NCI-H748 (cell line): ENCODE data around the gene TOGARAM1.

ENCODE experiments used
- DNase-seq: peaks from one replicate; lab custom pipeline; 2025; ENCODE audit not compliant: unreplicated experiment; lab: John Stamatoyannopoulos, UW

Gene TOGARAM1, protein sequence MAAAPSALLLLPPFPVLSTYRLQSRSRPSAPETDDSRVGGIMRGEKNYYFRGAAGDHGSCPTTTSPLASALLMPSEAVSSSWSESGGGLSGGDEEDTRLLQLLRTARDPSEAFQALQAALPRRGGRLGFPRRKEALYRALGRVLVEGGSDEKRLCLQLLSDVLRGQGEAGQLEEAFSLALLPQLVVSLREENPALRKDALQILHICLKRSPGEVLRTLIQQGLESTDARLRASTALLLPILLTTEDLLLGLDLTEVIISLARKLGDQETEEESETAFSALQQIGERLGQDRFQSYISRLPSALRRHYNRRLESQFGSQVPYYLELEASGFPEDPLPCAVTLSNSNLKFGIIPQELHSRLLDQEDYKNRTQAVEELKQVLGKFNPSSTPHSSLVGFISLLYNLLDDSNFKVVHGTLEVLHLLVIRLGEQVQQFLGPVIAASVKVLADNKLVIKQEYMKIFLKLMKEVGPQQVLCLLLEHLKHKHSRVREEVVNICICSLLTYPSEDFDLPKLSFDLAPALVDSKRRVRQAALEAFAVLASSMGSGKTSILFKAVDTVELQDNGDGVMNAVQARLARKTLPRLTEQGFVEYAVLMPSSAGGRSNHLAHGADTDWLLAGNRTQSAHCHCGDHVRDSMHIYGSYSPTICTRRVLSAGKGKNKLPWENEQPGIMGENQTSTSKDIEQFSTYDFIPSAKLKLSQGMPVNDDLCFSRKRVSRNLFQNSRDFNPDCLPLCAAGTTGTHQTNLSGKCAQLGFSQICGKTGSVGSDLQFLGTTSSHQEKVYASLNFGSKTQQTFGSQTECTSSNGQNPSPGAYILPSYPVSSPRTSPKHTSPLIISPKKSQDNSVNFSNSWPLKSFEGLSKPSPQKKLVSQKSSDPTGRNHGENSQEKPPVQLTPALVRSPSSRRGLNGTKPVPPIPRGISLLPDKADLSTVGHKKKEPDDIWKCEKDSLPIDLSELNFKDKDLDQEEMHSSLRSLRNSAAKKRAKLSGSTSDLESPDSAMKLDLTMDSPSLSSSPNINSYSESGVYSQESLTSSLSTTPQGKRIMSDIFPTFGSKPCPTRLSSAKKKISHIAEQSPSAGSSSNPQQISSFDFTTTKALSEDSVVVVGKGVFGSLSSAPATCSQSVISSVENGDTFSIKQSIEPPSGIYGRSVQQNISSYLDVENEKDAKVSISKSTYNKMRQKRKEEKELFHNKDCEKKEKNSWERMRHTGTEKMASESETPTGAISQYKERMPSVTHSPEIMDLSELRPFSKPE (N-terminal part only)

DNA sequence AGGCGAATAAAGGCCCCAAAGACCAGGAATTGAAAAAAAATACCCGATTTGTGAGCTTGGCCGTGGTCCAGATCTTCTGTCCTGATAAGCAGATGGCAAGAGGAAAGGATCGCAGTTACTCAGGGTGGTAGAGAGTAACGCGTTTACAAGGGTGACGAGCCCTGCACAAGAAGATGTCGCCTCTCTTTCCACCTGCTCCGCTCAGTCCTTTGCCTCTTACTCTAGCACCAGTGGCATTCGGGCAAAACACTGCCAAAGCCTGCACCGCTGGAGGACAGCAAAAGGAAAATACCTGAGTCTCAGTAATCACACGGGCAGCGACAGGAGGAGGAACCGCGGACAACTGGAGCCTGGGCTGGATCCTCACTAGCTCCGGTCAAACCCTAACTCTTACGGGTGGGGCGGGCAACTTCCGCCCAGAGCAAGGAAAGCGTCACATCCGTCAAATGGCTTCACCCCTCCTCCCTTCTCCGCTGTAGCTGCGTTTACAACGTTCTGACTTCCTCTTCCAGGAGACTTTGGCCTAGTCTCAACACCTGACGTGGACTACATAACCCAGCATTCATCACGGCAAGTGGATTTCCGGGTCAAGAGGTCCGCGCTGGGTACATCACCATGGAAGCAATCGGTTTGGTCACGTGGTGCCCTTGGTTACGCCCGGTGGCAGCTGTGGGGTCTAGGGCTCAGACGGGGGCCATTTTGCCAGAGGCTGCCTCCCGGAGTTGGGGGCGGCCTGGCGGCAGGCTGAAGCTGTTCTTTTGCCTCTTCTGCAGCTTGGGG lies at the start of gene TOGARAM1, which contains the start of gene KLHL28:
TOGARAM1 (plus strand) TSS at position 637 of the 780 bp plus-strand sequence. CDS start 232 bp downstream, outside the sequence.
KLHL28 (minus strand) TSS at position 394 of the 780 bp plus-strand sequence. CDS start 16,019 bp downstream, outside the sequence.
- peak; percentile 100 for DNase-seq

DNA sequence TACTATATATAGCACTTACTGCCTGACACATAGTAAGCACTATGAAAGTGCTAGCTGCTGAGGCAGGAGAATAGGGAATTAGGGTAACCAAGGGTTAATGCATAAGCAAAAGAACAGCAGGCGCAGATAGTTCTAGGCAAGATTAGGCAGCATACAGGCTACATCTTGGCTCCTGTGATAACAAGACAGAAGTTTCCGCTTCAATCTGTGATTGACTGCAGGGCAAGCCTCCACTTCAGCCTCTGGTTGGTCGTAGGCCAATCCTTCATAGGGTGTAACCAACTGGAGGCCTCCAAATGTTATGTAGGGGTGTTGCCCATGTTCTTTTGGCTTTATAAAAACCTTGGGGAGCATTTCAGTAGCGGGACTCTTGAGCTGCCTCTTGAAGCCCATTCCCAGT lies 47.1 kb upstream of the TOGARAM1 start:
- DNase-seq, result no peak

DNA sequence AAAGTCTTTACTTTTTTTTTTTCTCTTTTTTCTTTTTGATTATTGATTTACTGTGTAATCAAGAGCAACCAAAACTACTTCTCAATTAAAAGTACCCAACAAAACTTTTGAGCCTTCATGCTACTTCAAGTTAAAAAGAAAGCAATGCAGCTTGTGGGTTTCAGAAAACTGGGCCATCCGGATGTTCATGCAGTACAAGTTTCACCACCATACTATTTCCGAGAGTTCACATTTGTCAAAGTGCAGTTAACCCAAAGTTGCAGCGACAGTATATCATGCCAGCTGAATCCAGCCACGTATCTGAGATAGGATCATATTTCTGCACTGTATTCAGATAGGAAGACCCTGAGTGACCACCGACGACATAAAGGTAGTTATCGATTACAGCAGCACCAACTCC lies 33.2 kb upstream of the TOGARAM1 start:
- no peak for DNase-seq

DNA sequence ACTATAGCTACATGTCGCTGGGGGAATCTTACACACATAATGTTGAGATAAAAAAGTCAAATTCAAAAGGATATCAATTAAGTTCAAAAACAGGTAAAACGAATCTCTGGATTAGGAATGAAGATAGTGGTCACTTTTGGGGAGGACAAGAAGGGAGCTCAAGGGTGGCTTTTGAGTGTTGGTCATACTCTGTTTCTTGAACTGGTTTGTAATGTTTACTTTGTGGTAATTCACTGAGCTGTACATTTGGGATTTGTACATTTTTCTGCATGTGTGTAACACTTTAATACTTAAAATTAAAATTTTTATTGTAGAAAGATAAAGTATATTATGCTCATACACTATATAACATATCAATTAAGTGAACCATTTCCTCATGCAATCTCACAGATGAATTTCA lies 26.8 kb upstream of the TOGARAM1 start:
- DNase-seq, result no peak

DNA sequence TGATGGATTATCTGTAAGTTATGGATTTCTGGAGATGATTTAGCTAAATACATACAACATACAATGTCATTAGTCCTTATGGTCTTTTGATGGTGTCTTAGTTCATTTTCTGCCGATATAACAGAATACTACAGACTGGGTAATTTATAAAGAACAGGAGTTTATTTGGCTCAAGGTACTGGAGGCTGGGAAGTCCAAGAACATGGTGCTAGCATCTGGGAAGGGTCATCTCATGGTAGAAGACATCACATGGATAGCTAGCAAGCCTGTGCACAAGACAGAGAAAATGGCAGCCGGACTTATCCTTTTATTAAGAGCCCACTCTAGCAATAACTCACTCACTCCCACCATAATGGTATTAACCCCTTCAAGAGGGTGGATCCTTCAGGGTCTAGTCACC lies 24.4 kb upstream of the TOGARAM1 start:
- DNase-seq, result no peak

DNA sequence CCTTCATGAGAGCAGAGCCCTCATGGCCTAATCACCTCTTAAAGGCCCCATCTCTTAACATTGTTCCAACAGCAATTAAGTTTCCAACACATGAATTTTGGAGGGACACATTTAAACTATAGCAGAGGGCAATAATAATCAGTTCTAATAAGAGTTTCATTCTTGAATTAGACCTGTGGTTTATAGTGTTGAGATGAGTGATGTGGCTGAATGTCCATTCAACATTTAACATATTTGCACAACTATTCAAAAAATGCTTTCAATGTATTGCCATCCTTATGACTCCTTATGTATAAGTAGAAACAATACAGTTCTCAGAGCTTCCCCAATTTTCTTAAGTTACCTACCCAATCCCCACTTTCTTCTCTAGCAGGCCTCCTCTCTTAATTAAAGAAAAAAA lies 21.8 kb upstream of the TOGARAM1 start:
- DNase-seq, result no peak

DNA sequence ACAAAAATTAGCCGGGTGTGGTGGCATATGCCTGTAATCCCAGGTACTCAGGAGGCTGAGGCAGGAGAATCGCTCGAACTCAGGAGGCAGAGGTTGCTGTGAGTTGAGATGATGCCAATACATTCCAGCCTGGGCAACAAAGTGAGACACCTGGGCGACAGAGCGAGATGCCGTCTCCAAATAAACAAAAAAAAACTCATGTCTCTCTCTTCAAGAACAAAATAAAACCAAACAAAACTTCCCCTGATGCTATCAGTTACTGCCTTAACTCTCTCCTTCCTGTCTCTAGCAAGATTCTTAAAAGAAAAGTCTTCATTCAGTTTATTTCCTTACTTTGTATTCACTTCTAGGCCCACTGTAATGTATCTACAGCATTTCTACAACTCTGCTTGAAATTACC lies 21.0 kb upstream of the TOGARAM1 start:
- no peak for DNase-seq

DNA sequence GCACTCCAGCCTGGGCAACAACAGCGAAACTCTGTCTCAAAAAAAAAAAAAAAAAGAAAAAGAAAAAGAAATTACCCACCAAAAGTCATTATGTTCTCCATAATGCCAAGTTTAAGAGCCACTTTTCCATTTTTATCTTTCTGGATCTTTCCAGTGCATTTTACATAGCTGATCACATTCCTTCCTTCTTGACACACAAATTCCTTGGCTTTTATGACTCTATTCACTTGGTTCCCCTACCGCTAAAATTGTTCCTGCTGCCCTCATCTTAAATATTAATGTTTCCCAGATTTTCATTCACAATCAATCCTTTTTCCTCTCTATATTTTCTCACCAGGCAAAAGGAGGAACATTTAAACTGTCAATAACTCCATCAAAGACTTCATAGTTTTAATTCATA lies 20.4 kb upstream of the TOGARAM1 start:
- DNase-seq, result no peak

DNA sequence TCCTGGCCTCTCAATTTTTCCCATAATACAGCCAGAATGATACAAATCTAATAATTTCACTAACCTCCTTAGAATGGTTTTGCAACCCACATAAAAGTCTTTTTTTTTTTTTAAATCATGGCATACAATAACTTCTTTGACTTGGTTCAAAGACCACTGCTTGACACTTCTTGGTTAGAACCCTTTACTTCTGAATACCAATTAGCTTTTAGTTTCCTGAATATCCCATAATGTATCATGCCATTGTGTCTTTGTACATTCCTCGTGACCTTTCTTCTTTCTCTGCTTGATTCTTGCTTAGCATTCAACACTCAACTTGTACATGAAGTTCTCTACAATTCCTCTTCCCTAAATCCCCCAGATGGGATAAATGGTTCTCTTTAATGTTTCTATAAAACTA lies 19.6 kb upstream of the TOGARAM1 start:
- no peak for DNase-seq

DNA sequence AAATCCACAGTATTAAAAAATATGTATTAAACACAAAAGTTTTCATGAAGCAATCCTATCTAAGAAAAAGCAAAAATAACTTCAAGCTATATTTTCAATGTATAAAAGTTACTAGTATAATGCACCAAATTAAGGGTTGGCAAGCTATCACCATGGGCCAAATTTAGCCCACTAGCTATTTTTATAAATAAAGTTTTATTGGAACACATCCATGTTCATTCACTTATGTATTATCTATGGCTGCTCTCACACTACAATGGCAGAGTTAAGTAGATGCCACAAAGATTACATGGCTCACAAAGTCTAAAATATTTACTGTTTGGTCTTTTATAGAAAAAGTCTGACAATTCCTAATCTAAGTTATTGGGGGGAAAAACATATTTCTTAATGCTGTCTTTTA lies 17.9 kb upstream of the TOGARAM1 start:
- DNase-seq, result no peak

DNA sequence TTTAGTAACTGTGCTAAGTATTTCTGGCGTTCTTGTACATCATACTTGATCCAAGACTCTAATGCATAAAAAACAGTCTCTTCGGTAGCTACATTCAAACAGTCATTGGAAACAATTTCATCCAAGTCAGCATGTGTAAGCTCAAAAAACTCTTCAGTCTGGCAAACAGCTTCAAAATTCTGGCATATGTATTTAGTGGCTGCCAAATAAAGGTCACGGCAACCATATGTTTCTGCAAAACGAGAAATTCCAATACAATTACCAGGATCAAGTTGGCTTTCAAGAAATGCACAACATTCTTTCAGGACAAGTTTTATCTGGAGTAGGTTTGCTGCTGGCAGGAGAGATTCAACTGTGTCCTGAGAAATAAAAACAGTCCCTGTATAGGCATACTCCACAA lies 16.7 kb upstream of the TOGARAM1 start:
- DNase-seq, result no peak

DNA sequence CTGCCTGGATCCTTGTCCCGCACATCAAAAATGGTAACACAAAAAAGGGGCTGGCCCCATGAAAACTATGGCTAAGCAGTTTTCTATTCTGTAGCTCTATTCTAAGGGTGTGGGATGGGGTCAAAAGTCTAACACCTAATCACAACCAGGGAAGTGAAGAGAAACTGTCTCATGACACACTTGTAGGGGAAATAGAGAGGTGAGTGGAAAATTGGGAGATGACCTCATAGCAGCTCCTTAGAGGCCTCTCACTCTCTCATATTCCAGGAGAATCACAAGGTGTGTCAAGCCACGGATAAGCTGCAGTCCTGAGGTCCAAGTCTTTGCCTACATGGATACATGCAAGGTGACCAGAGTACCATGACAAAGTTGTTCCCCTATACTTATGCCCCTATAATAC lies 10.9 kb upstream of the TOGARAM1 start:
- no peak for DNase-seq

DNA sequence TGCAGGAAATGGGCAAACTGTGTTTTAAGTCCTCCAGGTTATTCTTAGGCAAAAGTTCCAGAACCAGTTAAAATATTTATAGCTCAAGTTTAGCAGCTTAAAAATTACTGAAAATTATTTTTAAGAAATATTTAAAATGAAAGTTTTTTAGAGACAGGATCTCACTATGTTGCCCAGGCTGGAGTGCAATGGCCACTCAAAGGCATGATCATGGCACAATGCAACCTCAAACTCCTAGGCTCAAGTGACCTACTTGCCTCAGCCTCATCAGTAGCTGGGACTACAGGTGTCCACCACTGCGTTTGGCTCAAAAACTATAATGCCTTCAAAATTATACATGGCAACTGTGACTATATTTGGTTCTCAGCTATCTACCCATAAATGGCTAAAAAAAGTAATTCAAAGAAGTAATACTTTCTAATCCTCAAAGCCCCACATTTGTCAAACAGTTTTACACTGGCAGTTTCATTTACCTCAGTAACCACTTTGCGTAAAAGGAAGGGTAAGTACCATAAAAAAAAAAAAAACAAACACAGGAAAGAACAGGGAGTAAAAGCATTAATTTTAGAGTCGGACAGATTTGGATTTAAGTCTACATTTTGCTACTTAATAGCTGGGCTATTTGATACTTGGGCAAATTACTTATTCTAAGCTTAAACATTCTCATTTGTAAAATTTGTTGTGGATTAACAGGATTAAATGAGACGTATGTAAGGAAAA lies 9.4 kb upstream of the TOGARAM1 start:
- DNase-seq, result no peak

DNA sequence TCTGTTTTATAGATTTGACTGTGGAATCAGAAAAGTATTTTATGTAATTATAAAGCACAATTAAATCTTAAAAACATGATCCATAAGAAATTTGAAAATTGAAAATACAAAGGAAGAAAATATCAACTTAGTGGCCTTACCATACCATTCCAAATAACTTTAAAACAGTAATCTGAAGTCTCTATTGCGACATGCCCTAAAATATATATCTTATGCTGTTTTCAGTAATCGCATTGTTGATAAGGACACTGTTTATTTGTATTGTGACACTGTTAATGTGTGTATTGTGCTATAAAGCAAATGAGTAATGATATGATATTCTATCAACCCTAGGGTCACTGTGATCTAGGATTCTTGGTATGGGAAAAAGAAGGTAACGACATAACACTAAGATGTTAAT lies 7.2 kb upstream of the TOGARAM1 start:
- no peak for DNase-seq

DNA sequence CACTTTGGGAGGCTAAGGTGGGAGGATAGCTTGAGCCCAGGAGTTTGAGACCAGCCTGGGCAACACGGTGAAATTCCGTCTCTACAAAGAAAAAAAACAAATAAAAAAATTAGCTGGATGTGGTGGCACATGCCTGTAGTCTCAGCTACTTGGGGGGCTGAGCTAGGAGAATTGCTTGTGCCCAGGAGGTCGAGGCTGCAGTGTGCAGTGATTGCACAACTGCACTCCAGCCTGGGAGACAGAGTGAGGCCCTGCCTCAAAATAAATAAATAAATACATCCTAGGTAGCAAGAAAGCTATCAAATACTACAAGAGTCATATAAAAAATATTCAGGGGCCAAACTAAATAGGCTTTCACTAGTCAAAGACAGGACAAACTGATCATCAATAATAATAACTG lies 6.5 kb upstream of the TOGARAM1 start:
- DNase-seq, result no peak

DNA sequence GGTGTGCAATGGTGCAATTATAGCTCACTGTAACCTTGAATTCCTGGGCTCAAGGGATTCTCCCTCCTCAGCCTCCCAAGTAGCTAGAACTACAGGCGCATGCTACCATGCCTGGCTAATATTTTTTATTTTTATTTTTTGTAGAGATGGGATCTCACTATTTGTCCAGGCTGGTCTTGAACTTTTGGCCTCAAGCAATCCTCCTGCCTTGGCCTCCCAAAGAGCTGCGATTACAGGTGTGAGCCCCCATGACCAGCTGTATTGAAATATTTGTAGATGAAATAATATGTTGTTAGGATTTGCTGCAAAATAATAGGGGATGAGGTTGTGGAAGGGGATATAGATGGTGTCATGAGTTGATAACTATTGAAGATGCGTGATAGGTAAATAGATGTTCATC lies 5.1 kb upstream of the TOGARAM1 start:
- DNase-seq, result no peak

DNA sequence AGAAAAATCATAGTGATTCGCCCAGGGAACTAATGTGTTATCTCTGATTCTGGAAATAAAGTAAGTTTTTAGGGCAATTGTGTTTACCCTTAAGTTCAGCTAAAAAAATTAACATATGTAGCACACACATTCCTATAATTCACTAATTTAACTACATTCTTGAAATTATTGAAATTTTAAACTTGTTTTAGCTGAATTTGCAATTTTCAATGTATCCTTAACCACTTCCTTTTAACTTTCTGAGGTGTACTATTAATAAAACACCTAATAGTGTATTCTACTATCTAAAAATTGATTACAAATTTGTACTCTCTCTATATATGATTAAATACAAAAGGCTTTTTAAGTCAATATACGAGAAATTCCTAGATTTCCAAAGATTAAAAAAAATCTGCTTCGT lies 2.5 kb upstream of the TOGARAM1 start:
- no peak for DNase-seq

DNA sequence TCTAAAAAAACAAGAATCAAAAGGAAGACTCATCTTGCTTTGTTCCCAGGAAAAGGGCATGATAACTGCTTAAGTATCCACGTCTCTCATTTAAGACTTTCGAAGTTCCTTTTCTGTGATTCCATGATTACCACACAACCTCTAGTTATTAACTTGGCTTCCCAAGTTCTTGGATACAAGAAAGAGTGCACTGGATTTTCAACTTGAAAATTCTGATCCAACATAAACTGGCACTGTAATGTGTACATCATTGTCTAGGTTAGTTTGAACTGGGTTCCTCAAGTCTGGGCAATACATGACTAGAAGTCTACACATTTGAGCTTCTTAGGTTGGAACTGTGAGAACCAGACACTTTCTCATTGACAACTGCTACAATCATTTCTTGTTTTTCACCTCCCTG lies 1.8 kb upstream of the TOGARAM1 start:
- no peak for DNase-seq

DNA sequence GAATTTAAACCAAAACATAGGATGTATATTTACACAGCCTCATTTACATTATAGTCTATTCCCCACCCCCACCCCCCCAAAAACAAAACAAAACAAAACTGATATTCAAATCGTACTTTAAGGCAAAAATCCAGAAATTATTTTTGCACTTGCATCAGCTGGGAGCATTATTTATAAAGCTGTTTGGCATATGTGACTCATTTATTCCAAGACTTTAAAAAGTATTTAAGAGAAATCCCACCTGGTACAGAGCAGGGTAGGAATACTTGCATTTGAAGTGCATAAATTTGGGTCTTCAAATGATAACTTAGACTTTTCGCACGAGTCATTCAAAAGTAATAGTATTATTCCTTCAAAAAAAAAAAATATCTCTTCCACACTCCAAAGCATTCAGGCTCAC lies 1.3 kb upstream of the TOGARAM1 start:
- no peak for DNase-seq

DNA sequence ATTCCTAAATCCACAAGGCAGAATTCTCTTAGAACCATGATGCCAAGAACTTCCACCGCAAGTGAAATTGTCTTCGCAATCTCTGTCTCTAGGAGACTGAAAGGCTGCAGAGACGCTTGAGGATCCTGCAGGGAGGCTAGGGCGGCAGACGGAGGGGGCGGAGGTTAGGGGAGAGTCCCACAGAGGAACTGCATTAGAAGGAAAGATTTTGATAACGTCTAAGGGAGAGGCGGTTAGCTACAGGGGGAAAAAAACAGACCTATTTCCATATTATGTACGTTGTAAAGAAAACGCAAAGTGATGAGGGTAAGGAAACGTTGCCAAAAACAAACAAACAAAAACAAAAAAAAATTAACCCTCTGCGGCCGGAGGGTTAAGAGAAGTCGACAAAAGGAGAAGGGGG lies 838 bp upstream of the TOGARAM1 start:
- peak; percentile 52 for DNase-seq
